ENCODE measurements around the gene PRKAR1A. TPM values are rescaled to one million over a fixed set of nuclear protein-coding genes. Genes with fewer than 3 reads are reported as not detected.

Gene PRKAR1A
- total RNA-seq, 1 donor from 2014 or later: 186 TPM

GRCh38 chr17:68542698-68543463, 30.7 kb downstream of the PRKAR1A start:
- Histone ChIP-seq H3K27me3 (no peaks in the 10 kb centered on the region), H3K27ac (no peak overlapping the region), H3K4me3 (no peak overlapping the region), H3K4me1 (peaks cover 7% of the 10 kb centered on the region), H3K9me3 (no peaks in the 10 kb centered on the region), H3K36me3 (peaks cover 0 to 13% of the 10 kb centered on the region in 2 donors)
- TF ChIP-seq CTCF (IDR thresholded peaks at IDR 0.05) (no peak), POLR2AphosphoS5 (IDR thresholded peaks at IDR 0.05; ENCODE audit: insufficient read depth in 1 of 2, low read depth in 1 of 2) (no peak), POLR2A (IDR thresholded peaks at IDR 0.05) (no peak)
- intact Hi-C loops (cut with DNase I): no loop called here
- DNase-seq (ENCODE audit: extremely low spot score in 2 of 2): no peak

- H3K36me3 ChIP-seq: peaks cover 0 to 13% of the 10 kb centered on the region in 2 donors
- intact Hi-C loops (cut with DNase I): no loop called here
Measured at GRCh38 chr17:68544111-68544915, 32.1 kb downstream of the PRKAR1A start.

GRCh38 chr17:68556551-68556950, 44.3 kb downstream of the PRKAR1A start:
- H3K36me3 ChIP-seq: peaks cover 0 to 25% of the 10 kb centered on the region in 2 donors
- no peak overlapping the region for H3K4me3 ChIP-seq
- H3K4me1 ChIP-seq: peaks cover 4% of the 10 kb centered on the region
- no peak for DNase-seq (ENCODE audit: extremely low spot score in 2 of 2)
- intact Hi-C loops (cut with DNase I): no loop called here
- H3K27ac ChIP-seq: no peak overlapping the region
- no peaks in the 10 kb centered on the region for H3K27me3 ChIP-seq
- no peaks in the 10 kb centered on the region for H3K9me3 ChIP-seq
- no peak for TF ChIP-seq POLR2A (IDR thresholded peaks at IDR 0.05)
- TF ChIP-seq CTCF (IDR thresholded peaks at IDR 0.05): no peak

More at GRCh38 chr17:68544111-68544915, 32.1 kb downstream of the PRKAR1A start:
- Histone ChIP-seq H3K27me3 (no peaks in the 10 kb centered on the region), H3K9me3 (no peaks in the 10 kb centered on the region), H3K27ac (no peak overlapping the region), H3K4me1 (peaks cover 7% of the 10 kb centered on the region), H3K4me3 (no peak overlapping the region)
- TF ChIP-seq POLR2A (IDR thresholded peaks at IDR 0.05): no peak
- no peak for TF ChIP-seq POLR2AphosphoS5 (IDR thresholded peaks at IDR 0.05; ENCODE audit: insufficient read depth in 1 of 2, low read depth in 1 of 2)
- no peak for TF ChIP-seq CTCF (IDR thresholded peaks at IDR 0.05)
- no peak for DNase-seq (ENCODE audit: extremely low spot score in 2 of 2)

GRCh38 chr17:68559316-68559715, 47.1 kb downstream of the PRKAR1A start:
- DNase-seq (ENCODE audit: extremely low spot score in 2 of 2): no peak
- Histone ChIP-seq H3K27ac (no peak overlapping the region), H3K4me3 (no peak overlapping the region), H3K27me3 (no peaks in the 10 kb centered on the region), H3K4me1 (peaks cover 23% of the 10 kb centered on the region), H3K36me3 (peaks cover 0 to 15% of the 10 kb centered on the region in 2 donors), H3K9me3 (no peaks in the 10 kb centered on the region)
- intact Hi-C loops (cut with DNase I): no loop called here
- TF ChIP-seq POLR2AphosphoS5 (IDR thresholded peaks at IDR 0.05; ENCODE audit: insufficient read depth in 1 of 2, low read depth in 1 of 2) (no peak), CTCF (IDR thresholded peaks at IDR 0.05) (no peak), POLR2A (IDR thresholded peaks at IDR 0.05) (no peak)

All from vagina (tissue), 2 donors.